ENCODE measurements around the gene CCDC88B.

DNA sequence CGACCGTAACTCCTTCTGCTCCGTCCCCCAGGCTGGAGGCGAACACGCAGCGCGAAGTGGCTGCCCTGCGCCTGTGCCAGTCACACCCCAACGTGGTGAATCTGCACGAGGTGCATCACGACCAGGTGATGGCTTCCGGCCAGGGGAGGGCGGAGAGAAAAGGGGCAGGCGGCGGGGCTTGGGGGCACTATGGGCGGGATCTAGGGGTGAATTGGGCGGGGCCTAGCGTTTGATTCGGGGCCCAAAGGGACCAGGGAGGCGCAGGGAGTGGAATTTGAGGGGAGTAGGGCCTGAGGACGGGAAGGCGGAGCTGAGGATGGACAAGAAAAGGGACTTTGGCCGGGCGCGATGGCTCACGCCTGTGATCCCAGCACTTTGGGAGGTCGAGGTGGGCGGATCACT lies 28.7 kb downstream of the CCDC88B start:
- TF ChIP-seq, protein P1, sequence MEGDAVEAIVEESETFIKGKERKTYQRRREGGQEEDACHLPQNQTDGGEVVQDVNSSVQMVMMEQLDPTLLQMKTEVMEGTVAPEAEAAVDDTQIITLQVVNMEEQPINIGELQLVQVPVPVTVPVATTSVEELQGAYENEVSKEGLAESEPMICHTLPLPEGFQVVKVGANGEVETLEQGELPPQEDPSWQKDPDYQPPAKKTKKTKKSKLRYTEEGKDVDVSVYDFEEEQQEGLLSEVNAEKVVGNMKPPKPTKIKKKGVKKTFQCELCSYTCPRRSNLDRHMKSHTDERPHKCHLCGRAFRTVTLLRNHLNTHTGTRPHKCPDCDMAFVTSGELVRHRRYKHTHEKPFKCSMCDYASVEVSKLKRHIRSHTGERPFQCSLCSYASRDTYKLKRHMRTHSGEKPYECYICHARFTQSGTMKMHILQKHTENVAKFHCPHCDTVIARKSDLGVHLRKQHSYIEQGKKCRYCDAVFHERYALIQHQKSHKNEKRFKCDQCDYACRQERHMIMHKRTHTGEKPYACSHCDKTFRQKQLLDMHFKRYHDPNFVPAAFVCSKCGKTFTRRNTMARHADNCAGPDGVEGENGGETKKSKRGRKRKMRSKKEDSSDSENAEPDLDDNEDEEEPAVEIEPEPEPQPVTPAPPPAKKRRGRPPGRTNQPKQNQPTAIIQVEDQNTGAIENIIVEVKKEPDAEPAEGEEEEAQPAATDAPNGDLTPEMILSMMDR (IDR thresholded peaks at IDR 0.05) = no peak
- no peak for TF ChIP-seq EP300 (IDR thresholded peaks at IDR 0.05)
- no peak for TF ChIP-seq POLR2AphosphoS5 (IDR thresholded peaks at IDR 0.05)
- no peak for TF ChIP-seq POLR2A (IDR thresholded peaks at IDR 0.05)
